ENCODE data around the gene ART5. TPM values are rescaled to one million over a fixed set of nuclear protein-coding genes. Genes with fewer than 3 reads are reported as not detected.

Gene ART5
- total RNA-seq, 1 experiment from 2014 or later: not detected

- intact Hi-C loops (cut with micrococcal nuclease; ENCODE audit: unreplicated experiment): no loop called here
- Histone ChIP-seq H2AFZ (no peak within 1 kb of the TSS), H3K9me3 (ENCODE audit: insufficient read depth, low read depth) (no peaks in the 10 kb centered on the region), H3K27ac (no peak within 1 kb of the TSS), H3K4me2 (no peak within 1 kb of the TSS), H3K79me2 (ENCODE audit: low read depth) (no peaks in the 10 kb centered on the region), H3K9me2 (ENCODE audit: insufficient read depth) (no peaks in the 10 kb centered on the region), H4K20me1 (ENCODE audit: insufficient read depth) (no peaks in the 10 kb centered on the region; the same call in 1 of the 2 replicates), H3K36me3 (ENCODE audit: low read depth) (0 out of 2 replicates have a peak, but pooled peaks cover 2% of the 10 kb centered on the region), H3K4me3 (no peak within 1 kb of the TSS), H3F3A (ENCODE audit: insufficient read depth, low read depth) (no peaks in the 10 kb centered on the region), H3K27me3 (ENCODE audit: insufficient read depth, low read depth) (no peaks in the 10 kb centered on the region), H3K4me1 (replicated peaks; ENCODE audit: insufficient read depth) (no peaks in the 10 kb centered on the region)
- CTCF ChIA-PET: no interaction called here
- TF ChIP-seq, protein P1, sequence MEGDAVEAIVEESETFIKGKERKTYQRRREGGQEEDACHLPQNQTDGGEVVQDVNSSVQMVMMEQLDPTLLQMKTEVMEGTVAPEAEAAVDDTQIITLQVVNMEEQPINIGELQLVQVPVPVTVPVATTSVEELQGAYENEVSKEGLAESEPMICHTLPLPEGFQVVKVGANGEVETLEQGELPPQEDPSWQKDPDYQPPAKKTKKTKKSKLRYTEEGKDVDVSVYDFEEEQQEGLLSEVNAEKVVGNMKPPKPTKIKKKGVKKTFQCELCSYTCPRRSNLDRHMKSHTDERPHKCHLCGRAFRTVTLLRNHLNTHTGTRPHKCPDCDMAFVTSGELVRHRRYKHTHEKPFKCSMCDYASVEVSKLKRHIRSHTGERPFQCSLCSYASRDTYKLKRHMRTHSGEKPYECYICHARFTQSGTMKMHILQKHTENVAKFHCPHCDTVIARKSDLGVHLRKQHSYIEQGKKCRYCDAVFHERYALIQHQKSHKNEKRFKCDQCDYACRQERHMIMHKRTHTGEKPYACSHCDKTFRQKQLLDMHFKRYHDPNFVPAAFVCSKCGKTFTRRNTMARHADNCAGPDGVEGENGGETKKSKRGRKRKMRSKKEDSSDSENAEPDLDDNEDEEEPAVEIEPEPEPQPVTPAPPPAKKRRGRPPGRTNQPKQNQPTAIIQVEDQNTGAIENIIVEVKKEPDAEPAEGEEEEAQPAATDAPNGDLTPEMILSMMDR (conservative IDR thresholded peaks at IDR 0.05): no peak
- TF ChIP-seq EZH2 (IDR thresholded peaks at IDR 0.05; ENCODE audit: low read depth): no peak
- no peak for DNase-seq
- POLR2A ChIA-PET (ENCODE audit: unreplicated experiment): no interaction called here
- BruUV-seq (replicated peaks): no TSS peak
Observed at GRCh38 chr11:3671334-3672254, 29.8 kb upstream of the ART5 start, which contains the start of gene CHRNA10. CHRNA10 (minus strand) TSS chr11:3671384; CDS start chr11:3671312, 72 bp downstream.

GRCh38 chr11:3669742-3670183, 28.0 kb upstream of the ART5 start:
- intact Hi-C loops (cut with micrococcal nuclease; ENCODE audit: unreplicated experiment): no loop called here
- H3K27me3 ChIP-seq (ENCODE audit: insufficient read depth, low read depth): no peaks in the 10 kb centered on the region
- H3K4me3 ChIP-seq: no peak overlapping the region
- H3K4me1 ChIP-seq (replicated peaks; ENCODE audit: insufficient read depth): no peaks in the 10 kb centered on the region
- H3K27ac ChIP-seq: no peak overlapping the region
- no peaks in the 10 kb centered on the region for H3K9me2 ChIP-seq (ENCODE audit: insufficient read depth)
- no peaks in the 10 kb centered on the region for H3K36me3 ChIP-seq (ENCODE audit: low read depth)
- H3K79me2 ChIP-seq (ENCODE audit: low read depth): no peaks in the 10 kb centered on the region
- BruUV-seq (replicated peaks): no TSS peak
- no peak for TF ChIP-seq EZH2 (IDR thresholded peaks at IDR 0.05; ENCODE audit: low read depth)
- TF ChIP-seq, protein P1 (conservative IDR thresholded peaks at IDR 0.05): no peak
- H3K4me2 ChIP-seq: no peak overlapping the region
- POLR2A ChIA-PET (ENCODE audit: unreplicated experiment): no interaction called here
- no peaks in the 10 kb centered on the region; the same call in 1 of the 2 replicates for H4K20me1 ChIP-seq (ENCODE audit: insufficient read depth)
- H2AFZ ChIP-seq: no peak overlapping the region
- H3F3A ChIP-seq (ENCODE audit: insufficient read depth, low read depth): no peaks in the 10 kb centered on the region
- H3K9me3 ChIP-seq (ENCODE audit: insufficient read depth, low read depth): no peaks in the 10 kb centered on the region
- CTCF ChIA-PET: no interaction called here
- DNase-seq: no peak

DNA sequence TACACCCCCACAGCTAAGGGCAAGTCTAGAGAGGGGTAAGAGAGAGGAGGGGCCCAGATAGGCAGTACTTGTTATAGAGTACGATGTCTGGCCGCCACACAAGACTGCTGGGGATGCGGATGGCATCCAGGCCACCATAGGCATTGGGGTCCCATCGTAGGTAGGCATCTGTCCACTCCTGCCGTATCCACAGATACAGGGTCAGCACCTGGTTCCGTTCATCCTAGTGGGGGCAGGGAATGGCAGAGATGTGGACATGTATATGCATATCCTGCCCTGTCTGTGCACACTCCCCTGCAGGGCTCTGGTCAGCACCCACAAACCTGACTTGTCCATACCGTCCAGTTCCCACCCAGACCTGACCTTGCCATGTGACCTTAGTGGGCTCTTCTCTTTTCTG, 27.3 kb upstream of the ART5 start:
- Histone ChIP-seq H3K27me3 (ENCODE audit: insufficient read depth, low read depth) (no peaks in the 10 kb centered on the region), H3K9me2 (ENCODE audit: insufficient read depth) (no peaks in the 10 kb centered on the region), H3K36me3 (ENCODE audit: low read depth) (no peaks in the 10 kb centered on the region), H3K4me2 (no peak overlapping the region), H3K4me3 (no peak overlapping the region), H3K79me2 (ENCODE audit: low read depth) (no peaks in the 10 kb centered on the region), H3F3A (ENCODE audit: insufficient read depth, low read depth) (no peaks in the 10 kb centered on the region), H2AFZ (no peak overlapping the region), H3K9me3 (ENCODE audit: insufficient read depth, low read depth) (no peaks in the 10 kb centered on the region), H4K20me1 (ENCODE audit: insufficient read depth) (no peaks in the 10 kb centered on the region), H3K27ac (no peak overlapping the region), H3K4me1 (replicated peaks; ENCODE audit: insufficient read depth) (no peaks in the 10 kb centered on the region)
- ChIA-PET CTCF (no interaction called here), POLR2A (ENCODE audit: unreplicated experiment) (no interaction called here)
- intact Hi-C loops (cut with micrococcal nuclease; ENCODE audit: unreplicated experiment): no loop called here
- TF ChIP-seq, protein P1 (conservative IDR thresholded peaks at IDR 0.05): no peak
- no peak for TF ChIP-seq EZH2 (IDR thresholded peaks at IDR 0.05; ENCODE audit: low read depth)
- DNase-seq: no peak
- BruUV-seq (replicated peaks): no TSS peak

Measured in PC-9 (cell line).